Measurements from ENCODE around the gene MYCBPAP.

Gene MYCBPAP

DNA sequence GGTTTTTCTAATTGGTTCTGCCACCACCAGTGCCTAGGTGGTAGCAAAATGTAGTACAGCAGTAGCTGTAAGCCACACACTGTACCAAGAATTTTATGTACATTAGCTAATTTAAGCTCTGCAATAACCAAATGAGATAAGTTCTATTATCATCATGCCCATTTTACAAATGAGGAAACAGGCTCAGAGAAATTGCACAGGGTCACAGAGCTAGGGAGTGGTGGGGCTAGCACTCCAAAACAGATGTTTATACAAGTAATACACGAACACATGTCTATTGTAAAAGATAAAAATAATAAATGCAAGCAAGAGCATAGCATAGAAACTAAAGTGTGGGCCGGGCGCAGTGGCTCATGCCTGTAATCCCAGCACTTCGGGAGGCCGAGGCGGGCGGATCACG lies 16.0 kb upstream of the MYCBPAP start:
- no peak for DNase-seq

DNA sequence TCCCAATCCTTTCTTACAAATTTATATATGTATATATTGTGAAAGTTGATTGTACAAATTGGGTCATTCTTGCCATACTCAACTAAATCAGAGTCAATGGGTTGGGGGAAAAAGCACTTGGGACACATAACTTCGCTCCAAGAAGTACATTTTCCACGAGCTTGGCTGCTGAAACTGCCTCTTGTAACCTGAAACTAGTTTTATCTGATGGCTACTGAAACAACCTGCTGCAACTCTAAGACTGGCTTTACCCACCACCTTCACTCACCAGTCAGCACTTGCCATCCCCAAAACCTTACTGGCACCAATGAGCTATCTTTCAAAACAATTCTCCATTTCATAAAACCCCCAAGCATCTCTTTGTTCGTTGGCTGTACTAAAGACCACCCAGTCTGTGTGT lies 14.5 kb upstream of the MYCBPAP start:
- no peak for DNase-seq

DNA sequence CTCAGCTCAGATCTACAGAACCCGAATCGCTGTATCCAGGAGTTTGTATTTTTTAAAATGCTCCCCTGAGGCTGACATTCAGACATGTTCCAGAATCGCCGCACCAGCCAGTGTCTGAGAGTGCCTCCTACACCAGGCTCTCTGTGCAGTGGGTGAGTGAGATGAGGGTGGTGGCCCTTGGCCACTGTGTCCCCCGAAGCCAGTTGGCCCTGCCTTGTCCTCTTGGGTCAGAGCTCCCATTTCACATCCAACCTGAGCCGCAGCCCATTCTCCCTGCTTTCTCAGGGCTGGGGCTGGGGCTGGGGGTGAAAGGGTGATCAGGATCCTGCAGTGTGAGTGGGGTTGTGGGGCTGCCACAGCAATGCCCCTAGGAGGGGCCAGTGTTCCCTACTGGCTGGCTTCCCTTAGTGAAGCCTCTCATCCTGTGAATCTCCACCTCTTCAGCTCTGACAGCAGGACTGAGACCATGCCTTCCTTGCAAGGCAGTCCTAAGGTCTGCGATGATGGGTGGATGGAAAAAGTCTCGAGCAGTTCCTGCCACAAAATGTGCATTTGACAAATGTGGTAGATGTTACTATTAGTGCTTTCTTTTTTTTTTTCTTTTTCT lies 12.9 kb upstream of the MYCBPAP start:
- DNase-seq = no peak

DNA sequence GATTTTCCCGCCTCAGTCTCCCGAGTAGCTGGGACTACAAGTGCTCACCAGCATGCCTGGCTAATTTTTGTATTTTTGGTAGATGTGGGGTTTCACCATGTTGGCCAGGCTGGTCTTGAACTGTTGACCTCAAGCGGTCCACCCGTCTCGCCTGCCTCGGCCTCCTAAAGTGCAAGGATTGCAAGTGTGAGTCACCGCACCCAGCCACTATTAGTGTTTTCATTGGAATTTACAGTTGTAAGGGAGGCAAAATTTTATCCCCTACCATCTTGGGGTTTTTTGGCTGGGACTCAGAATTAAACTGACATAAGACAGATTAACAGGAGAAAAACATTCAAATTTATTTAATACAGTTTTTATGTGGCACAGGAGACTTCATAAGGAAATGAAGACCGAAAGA lies 12.3 kb upstream of the MYCBPAP start:
- no peak for DNase-seq

DNA sequence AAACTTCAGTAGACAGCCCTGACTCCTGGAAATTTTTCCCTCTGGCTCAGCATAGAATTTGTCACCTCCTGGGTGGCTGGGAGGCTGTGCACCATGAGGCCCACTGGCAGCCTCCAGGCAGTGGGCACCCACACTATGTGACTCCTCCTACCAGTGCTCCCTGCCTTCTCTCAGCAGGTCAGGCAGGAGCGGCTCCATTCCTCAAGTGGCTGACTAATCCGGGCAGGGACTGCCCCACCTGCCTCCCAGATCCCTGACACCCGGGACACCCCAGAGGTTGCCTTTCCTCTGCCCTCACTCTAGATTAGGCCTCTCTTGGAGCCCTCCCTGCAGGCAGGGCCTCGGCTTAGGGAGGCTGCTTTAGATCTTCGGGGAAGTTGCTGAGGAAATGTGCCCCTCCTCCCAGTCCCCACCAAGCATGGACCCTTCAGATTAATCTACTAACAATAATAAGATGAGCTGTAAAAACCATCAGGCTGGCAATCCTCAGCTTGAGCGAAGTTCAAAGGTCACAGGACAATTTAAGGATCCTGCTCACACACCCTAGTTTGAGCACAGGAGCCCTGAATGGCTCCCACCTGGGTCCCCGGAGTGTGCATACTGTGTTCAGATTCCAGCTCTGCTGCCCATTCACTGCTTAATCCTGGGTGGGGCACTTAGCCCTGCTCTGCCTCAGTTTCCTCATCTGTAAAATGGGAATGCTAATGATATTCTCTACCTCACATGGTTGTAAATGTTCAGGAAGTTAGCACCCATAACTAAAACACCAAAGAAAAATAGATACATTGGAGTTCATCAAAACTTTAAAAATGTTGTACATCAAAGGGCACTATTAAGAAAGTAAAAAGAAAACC lies 10.0 kb upstream of the MYCBPAP start:
- DNase-seq = no peak

DNA sequence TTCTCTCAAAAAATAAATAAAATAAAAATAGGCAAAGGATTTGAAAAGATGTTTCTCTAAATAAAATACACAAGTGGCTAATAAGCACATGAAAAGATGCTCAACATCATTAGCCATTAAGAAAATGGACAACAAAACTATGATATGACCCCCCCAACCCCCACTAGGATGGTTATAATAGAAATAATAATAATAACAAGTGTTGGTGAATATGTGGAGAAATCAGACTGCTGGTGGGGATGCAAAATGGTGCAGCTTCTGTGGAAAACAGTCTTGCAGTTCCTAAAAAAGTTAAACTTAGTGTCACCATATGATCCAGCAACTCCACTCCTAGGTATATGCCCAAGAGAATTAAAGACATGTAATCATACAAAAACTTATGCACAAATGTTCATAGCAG lies 9.0 kb upstream of the MYCBPAP start:
- no peak for DNase-seq

DNA sequence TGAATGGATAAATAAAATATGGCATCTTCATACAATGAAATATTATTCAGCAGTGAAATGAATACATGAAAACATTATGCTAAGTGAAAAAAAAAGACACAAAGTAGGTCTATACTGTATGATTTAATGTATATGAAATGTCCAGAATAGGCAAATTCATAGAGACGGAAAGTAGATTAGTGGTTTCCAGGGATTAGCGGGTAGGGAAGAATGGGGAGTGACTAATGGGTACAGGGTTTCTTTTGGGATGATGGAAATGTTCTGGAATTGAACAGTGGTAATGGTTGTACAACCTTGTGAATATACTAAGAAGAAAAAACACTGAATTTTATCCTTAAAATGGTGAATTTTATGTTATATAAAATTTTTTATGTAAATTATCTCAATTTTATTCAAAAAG lies 8.5 kb upstream of the MYCBPAP start:
- DNase-seq = no peak

DNA sequence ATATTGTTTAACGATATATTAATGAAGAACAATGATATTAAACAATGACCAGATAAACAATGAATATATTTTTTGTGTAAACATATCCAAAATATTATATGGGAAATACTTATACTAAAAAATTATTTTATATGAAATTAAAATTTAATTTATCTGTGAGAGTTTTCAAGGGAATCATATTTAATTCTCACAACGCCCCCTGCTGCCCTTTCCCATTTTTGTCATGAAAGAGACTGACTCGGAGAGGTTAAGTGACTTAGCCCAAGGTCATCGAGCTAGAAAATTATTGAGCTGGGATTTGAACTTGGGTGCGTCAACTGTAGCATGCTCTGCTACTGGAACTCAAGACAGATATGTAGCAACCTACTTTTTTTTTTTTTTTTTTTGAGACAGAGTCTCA lies 7.2 kb upstream of the MYCBPAP start:
- DNase-seq = peak; percentile 44

DNA sequence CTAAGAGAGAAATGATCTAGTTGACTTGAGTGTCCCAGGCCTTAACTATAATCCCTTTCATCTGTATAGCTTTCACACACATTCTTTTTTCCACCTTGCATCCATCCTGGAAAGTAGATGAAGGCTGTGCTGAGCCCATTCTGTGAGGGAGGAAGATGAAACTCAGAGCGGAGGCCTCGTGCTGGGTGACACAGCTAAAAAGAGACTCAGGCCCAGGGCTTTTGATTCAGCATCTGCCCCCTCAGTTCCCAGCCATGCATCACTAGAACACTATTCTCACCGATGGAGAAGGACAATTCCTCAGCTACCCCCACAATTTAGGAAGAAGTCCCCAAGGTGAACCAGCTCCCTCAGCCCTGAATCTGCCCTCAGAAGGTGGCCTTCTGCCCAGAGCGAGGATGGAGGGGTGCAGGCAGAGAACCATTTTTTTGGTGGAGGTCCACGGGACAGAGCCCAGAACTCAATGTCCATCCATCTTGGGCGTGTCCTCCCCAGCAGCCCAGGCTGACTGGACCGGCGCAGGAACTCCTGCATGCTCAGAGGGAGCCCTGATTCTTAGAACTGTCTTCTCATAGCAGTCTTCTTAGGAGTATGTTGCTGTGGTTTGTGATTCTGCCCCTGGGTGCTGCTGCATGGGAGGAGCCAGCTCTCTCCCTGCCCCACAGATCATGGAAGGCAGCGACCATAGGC lies 5.8 kb upstream of the MYCBPAP start:
- no peak for DNase-seq

DNA sequence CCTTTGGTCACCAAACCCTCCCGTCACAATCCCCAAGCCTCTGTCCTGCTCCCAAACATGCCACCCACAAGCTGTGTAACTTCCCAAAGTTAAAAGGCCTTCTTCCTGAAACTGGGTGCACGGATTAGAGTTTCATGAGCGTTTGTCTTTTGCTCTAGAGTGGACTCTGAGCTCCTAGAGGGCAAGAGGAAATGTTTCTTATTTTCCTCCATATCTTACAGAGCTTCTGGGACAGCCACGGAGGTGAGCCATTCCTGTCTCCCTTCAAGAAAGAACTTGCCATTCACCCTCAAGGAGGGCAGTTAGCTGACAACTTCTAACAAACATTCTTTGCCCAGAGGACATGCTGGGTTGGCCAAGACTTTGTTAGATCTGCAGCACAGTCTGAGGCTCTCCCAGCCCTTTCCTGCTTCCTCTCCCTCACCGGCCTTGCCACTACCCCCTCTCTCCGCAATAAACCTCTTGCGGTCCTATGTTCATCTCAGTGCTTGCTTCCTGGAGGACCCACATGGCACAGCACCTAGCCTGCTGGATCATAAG lies 2.6 kb upstream of the MYCBPAP start:
- DNase-seq = no peak

DNA sequence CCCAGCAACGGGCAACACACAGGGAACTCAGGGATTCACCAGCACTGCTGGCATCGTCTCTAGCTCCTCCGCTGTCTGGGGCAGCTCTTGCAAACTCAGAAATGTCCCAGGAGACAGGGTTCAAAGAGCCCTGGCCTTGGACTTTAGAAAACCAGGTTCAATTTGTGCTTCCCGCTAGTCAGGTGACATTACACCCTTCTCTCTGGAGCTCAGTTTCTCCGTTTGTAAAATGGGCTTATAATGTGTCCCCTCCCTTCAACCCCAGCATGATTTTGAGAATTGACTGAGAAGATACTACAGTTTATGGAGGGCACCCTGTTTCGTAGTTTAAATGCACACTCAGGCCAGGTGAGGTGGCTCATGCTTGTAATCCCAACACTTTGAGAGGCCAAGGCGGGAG lies 1.9 kb upstream of the MYCBPAP start:
- DNase-seq = no peak

DNA sequence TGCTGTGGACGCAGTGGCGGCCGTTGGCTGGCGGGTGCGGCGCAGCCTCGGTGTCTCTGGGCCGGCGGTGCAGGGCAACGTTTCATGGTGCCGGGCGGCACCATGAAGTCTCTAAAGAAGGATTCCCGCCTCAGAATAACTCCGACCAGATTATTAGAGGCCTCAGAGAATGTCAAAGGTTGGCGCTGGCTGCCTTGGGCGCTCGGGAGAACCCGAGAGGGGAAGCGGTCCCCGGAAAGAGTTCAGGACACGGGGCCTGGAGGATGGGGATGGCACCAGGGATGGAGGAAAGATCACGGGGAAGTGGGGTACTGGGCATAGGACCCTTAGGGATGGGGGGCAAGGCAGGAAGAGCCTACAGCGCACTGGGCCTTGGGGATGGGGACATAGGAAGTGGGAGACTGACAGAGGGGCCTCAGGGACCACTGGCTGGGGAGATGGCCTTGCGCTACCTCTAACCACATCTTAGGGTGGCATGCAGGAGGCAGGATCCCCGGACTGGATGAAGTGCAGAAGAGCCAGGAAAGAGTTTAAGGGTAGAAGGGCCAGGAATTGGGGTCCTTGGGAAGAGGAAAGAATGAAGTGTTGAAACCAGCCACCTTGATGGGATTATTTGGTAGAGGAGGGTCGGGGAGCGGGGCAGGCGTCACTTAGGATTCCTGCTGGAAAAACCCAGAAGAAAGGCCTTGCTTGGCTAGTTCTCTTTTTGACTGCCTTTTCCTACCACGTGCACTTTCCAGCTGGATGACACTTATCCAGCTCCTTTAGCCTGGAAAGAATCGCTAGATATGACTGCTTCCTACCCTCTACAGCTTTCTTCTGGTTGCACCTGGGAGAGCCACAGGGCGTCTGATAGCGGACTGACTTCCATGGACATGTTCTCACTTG lies 578 bp downstream of the MYCBPAP start:
- no peak for DNase-seq

DNA sequence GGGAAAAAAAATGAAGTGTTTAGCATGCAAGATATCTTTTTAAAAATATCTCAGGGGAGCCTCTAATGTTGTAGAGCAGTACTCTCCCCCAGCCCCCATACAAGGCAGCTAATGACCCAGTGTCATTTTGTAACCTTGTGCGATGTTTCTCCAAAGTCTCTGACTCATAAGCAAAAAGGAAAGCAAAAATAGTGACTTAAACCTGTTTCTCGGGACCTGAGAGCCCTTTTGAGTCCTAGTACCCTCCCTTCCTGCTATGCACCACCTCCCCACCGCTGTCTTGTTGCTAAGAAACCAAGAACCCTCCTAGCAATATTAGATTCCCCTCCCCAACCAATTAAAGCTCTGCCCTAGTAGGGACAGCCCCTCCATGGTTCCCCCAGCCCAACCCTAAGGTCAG lies 2.8 kb downstream of the MYCBPAP start:
- peak; percentile 89 for DNase-seq

DNA sequence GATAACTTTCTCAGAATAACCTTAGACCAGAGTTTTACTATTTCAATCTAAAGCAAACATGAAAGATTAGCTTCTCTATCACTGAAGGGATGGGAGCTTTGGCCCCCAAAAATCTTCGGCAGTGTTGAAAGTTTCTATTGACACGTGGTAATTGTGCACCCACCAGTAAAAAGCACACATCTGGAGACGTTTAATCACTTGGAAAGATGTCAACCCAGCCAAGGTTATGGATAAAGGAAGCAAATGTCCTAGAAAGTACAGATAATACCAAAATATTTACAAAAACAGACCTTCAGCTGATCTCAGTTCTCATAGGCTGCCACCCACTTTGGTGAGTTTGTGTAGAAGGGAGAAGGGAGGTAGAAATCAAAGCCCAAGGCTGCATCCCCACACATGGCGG lies 5.3 kb downstream of the MYCBPAP start:
- no peak for DNase-seq

DNA sequence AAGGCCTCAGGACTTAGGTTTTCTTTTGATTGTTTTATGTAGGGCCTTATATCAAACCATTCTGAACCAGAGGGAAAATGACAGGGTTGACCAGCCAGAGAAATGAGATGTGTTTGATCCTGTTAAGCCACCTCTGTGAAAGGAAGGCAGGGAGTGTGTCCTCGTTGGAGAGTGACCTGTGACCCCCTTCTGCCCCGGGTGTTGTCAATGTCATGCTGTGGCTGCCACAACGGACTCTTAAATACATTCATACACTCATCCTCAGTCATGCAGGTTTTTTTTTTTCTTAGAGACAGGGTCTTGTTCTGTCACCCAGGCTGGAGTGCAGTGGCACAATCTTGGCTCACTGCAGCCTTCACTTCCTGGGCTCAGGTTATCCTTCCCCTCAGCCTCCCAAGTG lies 6.1 kb downstream of the MYCBPAP start:
- DNase-seq = no peak

DNA sequence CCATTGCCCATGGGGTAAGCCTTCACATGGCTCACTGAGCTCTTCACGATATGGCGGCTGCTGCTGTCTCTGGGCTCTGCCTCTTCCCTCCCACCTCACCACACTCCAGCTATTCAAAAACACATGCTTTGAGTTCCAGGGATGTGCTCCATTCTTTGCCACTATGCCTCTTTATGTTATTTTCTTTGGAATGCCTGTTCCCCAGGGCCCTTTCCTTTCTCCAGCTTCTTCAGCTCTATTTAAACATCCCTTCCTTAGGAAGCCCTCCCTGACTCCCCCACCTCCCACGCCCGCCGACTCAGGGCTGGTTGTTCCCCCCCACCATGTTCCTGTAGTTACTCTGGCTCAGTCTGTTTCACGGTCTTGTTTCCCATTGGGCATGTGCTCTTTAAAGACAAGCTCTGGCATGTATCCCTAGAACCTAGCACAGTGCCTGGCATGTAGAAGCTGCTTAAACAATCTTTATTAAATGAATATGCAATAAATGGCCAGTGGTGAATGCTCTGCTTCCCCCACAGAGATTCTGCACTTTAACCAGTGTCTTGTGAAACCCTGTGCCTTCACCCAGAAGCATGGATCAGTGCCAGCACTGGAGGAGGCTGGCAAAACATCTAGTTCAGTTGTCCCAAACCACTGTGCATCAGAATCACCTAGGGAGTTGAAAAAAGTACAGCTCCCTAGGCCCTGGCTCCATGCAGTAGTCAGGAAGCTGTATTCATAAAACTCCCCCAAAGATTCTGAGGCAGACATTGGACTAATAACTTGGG lies 6.9 kb downstream of the MYCBPAP start:
- no peak for DNase-seq

DNA sequence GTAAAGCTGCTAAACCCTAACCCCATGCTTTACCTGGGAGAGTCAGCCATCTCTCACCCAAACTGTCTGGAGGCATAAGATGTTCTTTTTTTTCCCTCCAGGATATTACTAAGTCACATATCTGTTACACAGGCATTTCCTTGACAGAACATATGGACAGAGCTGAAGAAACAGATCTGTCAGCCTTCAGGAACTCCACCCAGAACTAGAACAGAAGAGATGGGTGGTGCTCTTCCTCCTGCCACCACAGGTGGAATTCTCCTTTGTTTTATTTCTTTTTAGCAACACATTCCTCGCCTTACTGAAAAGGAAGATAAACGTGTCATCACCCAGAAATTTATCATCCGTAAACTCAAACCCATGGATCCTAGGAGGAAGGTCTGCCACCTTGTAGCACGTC lies 8.8 kb downstream of the MYCBPAP start:
- DNase-seq = no peak

DNA sequence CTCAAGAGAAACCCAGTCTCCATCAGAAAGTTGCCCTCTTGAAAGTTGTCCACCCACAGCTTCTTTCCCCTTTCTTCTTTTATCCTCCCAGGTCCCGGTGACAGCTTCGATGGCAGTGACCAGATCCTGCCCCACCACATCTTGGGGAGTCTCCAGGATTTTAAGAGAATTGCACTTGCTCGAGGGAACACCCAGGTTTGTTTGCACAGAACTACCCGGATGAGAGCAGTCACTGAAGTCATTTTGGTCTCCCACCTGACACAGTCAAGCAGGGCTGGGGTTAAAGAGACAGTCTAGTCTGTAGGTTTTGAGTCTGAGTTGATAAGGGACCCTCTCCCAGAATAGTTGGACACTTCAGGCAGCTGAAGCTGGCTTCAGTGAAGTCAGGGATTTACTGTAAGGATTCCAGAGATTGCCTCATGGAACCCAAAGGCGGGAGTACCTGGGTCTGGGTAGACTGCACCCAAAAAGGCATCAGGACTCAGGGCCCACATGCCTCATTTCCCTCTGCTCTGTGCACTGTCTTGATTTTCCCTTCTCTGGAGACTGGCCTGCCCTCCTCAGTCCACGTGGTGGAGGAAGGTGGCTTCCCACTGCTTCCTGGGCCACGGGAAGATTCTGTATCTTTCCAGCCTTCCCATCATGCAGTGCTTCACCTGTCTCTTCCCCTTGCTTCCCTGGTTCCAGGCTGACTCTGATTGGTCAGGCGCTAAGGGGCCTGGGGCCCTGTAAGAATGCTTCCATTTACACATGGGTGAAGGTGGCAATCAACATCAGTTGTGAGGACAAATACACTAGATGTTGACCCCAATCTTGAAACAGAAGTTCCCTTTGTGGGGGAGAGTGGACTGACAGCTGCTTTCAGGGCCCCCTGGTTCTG lies 9.5 kb downstream of the MYCBPAP start:
- no peak for DNase-seq

DNA sequence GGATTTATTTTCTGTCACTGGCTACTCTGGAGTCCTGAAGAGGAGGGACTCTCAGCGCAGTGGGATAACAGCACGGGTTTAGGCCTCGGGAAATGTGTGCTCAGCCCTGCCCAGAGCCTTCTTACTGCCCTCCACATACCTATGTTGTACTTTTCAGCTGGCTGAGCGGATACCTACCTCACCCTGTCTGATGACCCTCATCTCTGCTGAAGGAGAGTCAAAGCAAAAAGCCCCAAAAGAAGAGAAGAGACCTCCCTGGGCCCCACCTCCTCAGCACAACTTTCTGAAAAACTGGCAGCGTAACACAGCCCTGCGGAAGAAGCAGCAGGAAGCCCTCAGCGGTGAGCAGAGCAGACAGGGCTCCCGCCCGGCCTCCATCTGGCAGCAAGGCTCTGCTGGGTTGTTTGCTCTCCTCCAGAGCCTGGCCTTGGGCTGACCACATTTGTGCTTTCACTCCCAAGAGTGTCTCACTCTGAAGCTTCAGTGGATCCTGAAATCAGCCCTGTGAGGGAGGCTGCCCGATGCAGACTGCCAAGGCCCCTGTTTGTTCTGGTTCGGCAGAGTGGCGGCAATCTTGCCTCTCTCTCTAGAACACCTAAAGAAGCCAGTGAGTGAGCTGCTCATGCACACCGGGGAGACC lies 10.3 kb downstream of the MYCBPAP start:
- no peak for DNase-seq

DNA sequence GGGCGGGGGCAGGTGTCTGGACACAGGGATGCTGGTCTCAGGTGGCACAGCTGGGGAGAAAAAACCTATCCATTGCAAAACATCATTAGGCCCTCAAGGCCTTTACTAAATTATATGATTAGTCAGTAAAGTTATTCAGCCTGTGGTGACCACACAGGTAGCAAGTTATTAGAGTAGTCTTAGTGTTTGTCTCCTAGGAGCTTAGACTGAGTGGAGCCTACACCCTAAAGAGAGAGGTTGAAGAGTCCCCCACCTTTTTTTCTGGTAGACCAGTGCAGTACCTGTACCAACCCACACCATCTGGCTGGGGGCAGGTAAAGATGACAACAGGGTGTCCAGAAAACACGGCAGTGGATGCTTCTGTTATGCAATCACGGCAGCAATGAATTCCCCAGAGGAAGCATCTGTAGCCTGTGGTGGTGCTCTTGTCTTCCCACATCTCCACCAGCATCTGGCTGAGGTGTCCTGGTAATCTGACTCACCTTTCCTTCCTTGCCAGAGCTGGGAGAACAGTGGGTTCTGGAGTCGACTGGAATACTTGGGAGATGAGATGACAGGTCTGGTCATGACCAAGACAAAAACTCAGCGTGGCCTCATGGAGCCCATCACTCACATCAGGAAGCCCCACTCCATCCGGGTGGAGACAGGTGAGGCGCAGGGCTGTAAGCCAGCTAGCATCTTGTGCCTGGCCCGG lies 11.0 kb downstream of the MYCBPAP start:
- DNase-seq = no peak

Measured in activated CD4-positive, alpha-beta T cell treated with anti-CD3 and anti-CD28 coated beads, Interleukin-2, Interleukin-6, amounts not matched to agents 100 ng/mL and 50 ng/mL, durations not matched to agents 16 hours and 8 hours (primary cell).